K562 (cell line): ENCODE measurements around the gene PIP4K2A. TPM values are rescaled to one million over a fixed set of nuclear protein-coding genes. Genes with fewer than 3 reads are reported as not detected.

Experiments used
- ATAC-seq: fragments of 200-7000 bp; cut with Tn5 transposase; 3 replicates; pipeline ENCODE4 v1.9.1; 2020; ENCODE audit warnings: moderate library complexity
- BruUV-seq: library from RNA; stranded (reverse); fragments of 400-500 nt; replicated peaks from 2 replicates; lab custom pipeline; 2021; lab: Mats Ljungman, UMichigan
- CTCF ChIA-PET: fragments of 300-600 bp; formaldehyde crosslinking; extraction: SDS; loops from one replicate; lab custom pipeline; 2021; ENCODE audit warnings: low intra/inter-chr PET ratio; lab: Yijun Ruan, JAX
- POLR2A ChIA-PET: fragments of 300-600, 350-650 bp; sonication (Branson Sonifier 250); formaldehyde crosslinking; extraction: SDS; loops from one replicate; lab custom pipeline; 2021; ENCODE audit warnings: antibody characterized with exemption, inconsistent platforms; lab: Yijun Ruan, JAX
- DNase-seq, 4 experiments: peaks; one replicate each; pipeline versions ENCODE4 v3.0.0 to v3.0.0-alpha.2; 2011 to 2018; ENCODE audit warnings: low spot score in 3 of 4, mixed read lengths in 3 of 4; ENCODE audit errors: extremely low read depth in 1 of 4
- FAIRE-seq: peaks from 2 replicates; lab custom pipeline; 2011; peaks lifted over from hg19 to GRCh38; lab: Jason Lieb, UNC
- H2AFZ ChIP-seq: 2 replicates; pipeline ENCODE4 v1.6.0; 2011; ENCODE audit warnings: low read depth, low read length, control low read depth, inconsistent platforms
- H3K27ac ChIP-seq: fragments of 200-600 bp; 3 replicates; pipeline ENCODE4 v1.8.0; 2011; ENCODE audit warnings: low read depth, mild to moderate bottlenecking, control low read depth, inconsistent platforms, low read length, moderate library complexity, mixed read lengths; ENCODE audit errors: extremely low read depth
- H3K27me3 ChIP-seq, 2 experiments: fragments of 300-600 bp in 1 of 2; 2 replicates in 1 of 2; 3 replicates in 1 of 2; pipeline versions ENCODE4 v1.6.0 to v1.8.0; 2011; ENCODE audit warnings: inconsistent platforms in 2 of 2, low read length in 2 of 2, mild to moderate bottlenecking in 1 of 2, mixed read lengths in 1 of 2, moderate library complexity in 1 of 2; ENCODE audit not compliant: control insufficient read depth in 2 of 2, insufficient read depth in 2 of 2
- H3K36me3 ChIP-seq: fragments of 300-600 bp; 3 replicates; pipeline ENCODE4 v1.8.0; 2011; ENCODE audit warnings: mild to moderate bottlenecking, low read length, inconsistent platforms; ENCODE audit not compliant: control insufficient read depth, insufficient read depth
- H3K4me1 ChIP-seq, 2 experiments: fragments of 200-600 bp in 1 of 2; replicated peaks in 1 of 2; 2 replicates in 1 of 2; 3 replicates in 1 of 2; pipeline versions ENCODE4 v1.5.1 to v1.8.0; 2011; ENCODE audit warnings: inconsistent platforms in 2 of 2, low read length in 2 of 2, mild to moderate bottlenecking in 1 of 2, mixed read lengths in 1 of 2, moderate library complexity in 1 of 2; ENCODE audit not compliant: control insufficient read depth in 2 of 2, insufficient read depth in 2 of 2
- H3K4me2 ChIP-seq: 2 replicates; pipeline ENCODE4 v1.6.1; 2011; ENCODE audit warnings: low read length, control low read depth, inconsistent platforms, mixed read lengths; ENCODE audit not compliant: insufficient read depth
- H3K4me3 ChIP-seq: fragments of 200-600 bp; sonication (generic), shearing (Covaris generic); 2 replicates; pipeline ENCODE4 v1.5.1; 2016; ENCODE audit warnings: control low read depth, inconsistent platforms
- H3K79me2 ChIP-seq: fragments of 200-600 bp; 3 replicates; pipeline ENCODE4 v1.8.0; 2011; ENCODE audit warnings: low read length, inconsistent platforms; ENCODE audit not compliant: control insufficient read depth, insufficient read depth
- H3K9ac ChIP-seq, 2 experiments: 2 replicates each; pipeline versions ENCODE4 v1.6.0 to v1.6.1; 2011; ENCODE audit warnings: low read depth in 2 of 2, low read length in 2 of 2, control low read depth in 1 of 2, inconsistent platforms in 1 of 2, mild to moderate bottlenecking in 1 of 2, mixed read lengths in 1 of 2; ENCODE audit not compliant: insufficient read depth in 1 of 2
- H3K9me1 ChIP-seq: one replicate; pipeline ENCODE4 v1.6.0; 2011; ENCODE audit warnings: inconsistent platforms, mild to moderate bottlenecking, low read length, moderate library complexity; ENCODE audit not compliant: control insufficient read depth, insufficient read depth
- H3K9me3 ChIP-seq: replicated peaks from 2 replicates; pipeline ENCODE4 v1.5.1; 2011; ENCODE audit warnings: low read depth, low read length, inconsistent platforms; ENCODE audit not compliant: control insufficient read depth, insufficient read depth
- H4K20me1 ChIP-seq: replicated peaks from 2 replicates; pipeline ENCODE4 v1.6.1; 2011; ENCODE audit warnings: low read length, inconsistent platforms, mixed read lengths; ENCODE audit not compliant: control insufficient read depth, insufficient read depth
- BHLHE40 ChIP-seq: IDR thresholded peaks from 2 replicates; pipeline ENCODE4 v1.6.1; 2011; ENCODE audit warnings: low read length, improper control_type of control experiment
- C11orf30 ChIP-seq: fragments of 450-650 bp; IDR thresholded peaks from 2 replicates; pipeline ENCODE4 v1.6.1; 2016; ENCODE audit warnings: low read depth, mild to moderate bottlenecking
- DACH1 ChIP-seq: fragments of 450-650 bp; IDR thresholded peaks from 2 replicates; pipeline ENCODE4 v1.6.1; 2018; ENCODE audit not compliant: partially characterized antibody
- ETV6 ChIP-seq, 3 experiments: fragments of 150-350 bp in 1 of 3; sonication (generic) in 1 of 3; formaldehyde crosslinking in 1 of 3; IDR thresholded peaks; 2 replicates each; pipeline versions ENCODE4 v1.6.1 to v1.8.0; 2014 to 2022; ENCODE audit warnings: borderline replicate concordance in 2 of 3, low read depth in 2 of 3, antibody characterized with exemption in 1 of 3, low read length in 1 of 3, mild to moderate bottlenecking in 1 of 3, missing genetic modification reagents in 1 of 3
- FOSL1 ChIP-seq: fragments of 200-800 bp; sonication (Bioruptor generic); conservative IDR thresholded peaks from 2 replicates; pipeline ENCODE4 v1.6.1; 2016; ENCODE audit warnings: missing genetic modification characterization, missing compliant biosample characterization
- FOXK2 ChIP-seq, 2 experiments: fragments of 450-650 bp; IDR thresholded peaks in 1 of 2; conservative IDR thresholded peaks in 1 of 2; 2 replicates each; pipeline ENCODE4 v1.6.1; 2016; ENCODE audit warnings: low read depth in 2 of 2, mild to moderate bottlenecking in 1 of 2
- JUN ChIP-seq, 2 experiments: sonication (generic) in 1 of 2; formaldehyde crosslinking in 1 of 2; IDR thresholded peaks; 2 replicates each; pipeline versions ENCODE4 v1.6.1 to v1.8.0; 2012 to 2022; ENCODE audit warnings: borderline replicate concordance in 2 of 2, mild to moderate bottlenecking in 2 of 2, improper control_type of control experiment in 1 of 2, low read depth in 1 of 2, low read length in 1 of 2, missing genetic modification reagents in 1 of 2
- JUND ChIP-seq, 2 experiments: IDR thresholded peaks; 2 replicates in 1 of 2; 3 replicates in 1 of 2; pipeline ENCODE4 v1.6.1; 2011; ENCODE audit warnings: borderline replicate concordance in 2 of 2, low read depth in 2 of 2, low read length in 2 of 2, improper control_type of control experiment in 1 of 2, missing biosample characterization in 1 of 2, missing genetic modification characterization in 1 of 2, missing genetic modification reagents in 1 of 2
- MAFF ChIP-seq: IDR thresholded peaks from 2 replicates; pipeline ENCODE4 v1.6.1; 2012; ENCODE audit warnings: low read length, improper control_type of control experiment
- MAFG ChIP-seq: fragments of 450-650 bp; conservative IDR thresholded peaks from 2 replicates; pipeline ENCODE4 v1.6.1; 2016; ENCODE audit warnings: missing genetic modification characterization, missing compliant biosample characterization
- MXI1 ChIP-seq: IDR thresholded peaks from 2 replicates; pipeline ENCODE4 v1.6.1; 2011; ENCODE audit warnings: low read depth, mild to moderate bottlenecking, improper control_type of control experiment, low read length
- NFE2 ChIP-seq: IDR thresholded peaks from 2 replicates; pipeline ENCODE4 v1.6.1; 2014; ENCODE audit warnings: antibody characterized with exemption, low read depth
- PHTF2 ChIP-seq: fragments of 250-450 bp; sonication (Bioruptor Pico); IDR thresholded peaks from 2 replicates; pipeline ENCODE4 v1.5.0; 2021; ENCODE audit warnings: mild to moderate bottlenecking
- SMARCC2 ChIP-seq: fragments of 450-650 bp; IDR thresholded peaks from 2 replicates; pipeline ENCODE4 v1.6.1; 2017; ENCODE audit warnings: antibody characterized with exemption, moderate library complexity, mild to moderate bottlenecking, low read depth
- TRIM24 ChIP-seq, 2 experiments: fragments of 450-650 bp; IDR thresholded peaks; 2 replicates each; pipeline ENCODE4 v1.6.1; 2016
- ZNF384 ChIP-seq: IDR thresholded peaks from 2 replicates; pipeline ENCODE4 v1.6.1; 2012; ENCODE audit warnings: low read depth, low read length, improper control_type of control experiment
- ZNF699 ChIP-seq: fragments of 250-450 bp; sonication (Bioruptor Pico); IDR thresholded peaks from 2 replicates; pipeline ENCODE4 v1.8.0; 2021; ENCODE audit warnings: mild to moderate bottlenecking, moderate library complexity; ENCODE audit not compliant: insufficient replicate concordance
- ZSCAN29 ChIP-seq: fragments of 450-650 bp; IDR thresholded peaks from 2 replicates; pipeline ENCODE4 v1.6.1; 2017
- WGBS: fragments of 100-300 bp; shearing (Covaris generic); methylation state at CpG from one replicate; pipeline ENCODE4 v1.1.6; 2016; ENCODE audit warnings: low coverage, mixed read lengths; ENCODE audit not compliant: insufficient coverage; ENCODE audit errors: missing lambda C conversion rate; 5-methylcytosine and 5-hydroxymethylcytosine counted together
- in situ Hi-C: fragments of 300-500 bp; cut with MboI; formaldehyde crosslinking; loops from 4 replicates; pipeline ENCODE4 v1.15.0; 2018; ENCODE audit warnings: inconsistent platforms, mixed read lengths
- intact Hi-C: fragments of 100-400 bp; cut with micrococcal nuclease; formaldehyde crosslinking; loops from 2 replicates; pipeline ENCODE4 v1.14.2; 2022
- polyA plus RNA-seq, 8 experiments: library from polyadenylated mRNA; depleted of rRNA in 4 of 8; stranded (reverse) in 5 of 8; unstranded in 3 of 8; fragments of >200 nt; fragmentation: Nextera tagmentation in 2 of 8; fragmentation: Illumina TruSeq in 1 of 8; extraction: Ambion mirVana in 2 of 8; extraction: Trizol in 1 of 8; gene quantifications; 2 replicates each; pipeline versions ENCODE4 v1.2.1 to v1.2.3, GENCODE V29; 2011 to 2014; ENCODE audit warnings: inconsistent platforms in 1 of 8, missing spikeins in 1 of 8
- total RNA-seq, 7 experiments: library from RNA; depleted of rRNA in 6 of 7; stranded (reverse); fragments of >200 nt in 6 of 7; fragmentation: Illumina TruSeq in 2 of 7; extraction: Trizol in 2 of 7; gene quantifications; 2 replicates each; pipeline versions ENCODE4 v1.2.1 to v1.2.3, GENCODE V29; 2011 to 2021; ENCODE audit warnings: low replicate concordance in 1 of 7
- TF ChIP-seq, protein P1 (sequence below): fragments of 450-650 bp; IDR thresholded peaks from 2 replicates; pipeline ENCODE4 v1.6.1; 2016
- TF ChIP-seq, protein P2 (sequence below), 2 experiments: fragments of 450-650 bp in 1 of 2; sonication (generic) in 1 of 2; formaldehyde crosslinking in 1 of 2; IDR thresholded peaks in 1 of 2; conservative IDR thresholded peaks in 1 of 2; 2 replicates each; pipeline versions ENCODE4 v1.6.1 to v1.8.1; 2016 to 2023; ENCODE audit warnings: mild to moderate bottlenecking in 2 of 2, moderate library complexity in 2 of 2, inconsistent platforms in 1 of 2, missing genetic modification reagents in 1 of 2

The PIP4K2A gene
- total and polyA plus RNA-seq, 9 of the 15 experiments (the other 6 are each of a cell fraction or from before 2014, with no cell fraction given) = 35.6 to 117 (median 71.9) TPM

DNA sequence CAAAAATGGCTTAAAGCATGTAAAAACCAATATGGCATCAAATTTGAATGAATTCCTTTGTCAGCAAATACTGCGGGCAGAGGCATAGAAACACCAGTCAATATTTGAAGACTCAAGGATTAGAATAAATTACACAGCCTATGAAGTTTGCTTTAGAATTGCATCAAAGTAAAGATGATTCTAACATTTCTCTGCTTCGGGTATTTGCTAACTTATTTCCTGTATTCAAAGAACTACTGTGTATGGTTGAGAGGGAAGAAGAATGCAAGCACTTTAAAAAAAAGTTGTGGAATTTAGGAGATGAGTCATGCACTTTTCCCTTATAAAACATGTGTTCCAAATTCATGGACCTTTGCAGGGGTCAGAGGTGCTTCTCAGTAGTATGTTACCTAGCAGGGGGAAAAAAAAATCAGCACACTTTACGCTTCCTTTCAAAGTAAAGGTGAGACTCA lies 90.1 kb downstream of the PIP4K2A start:
- ChIA-PET POLR2A (interaction anchor here (0.8 to 1.4 kb wide), 6 partner anchors 8 to 54 kb away, joined by 3 to 6 read pairs (median 4); no protein-coding TSS in a partner anchor), CTCF (no interaction called here)
- H4K20me1 ChIP-seq = no peaks in the 10 kb centered on the region
- BruUV-seq = no TSS peak
- peak overlapping the region in 1 of 2 experiments; percentile 28; a peak in 1 of 4 replicates for H3K9ac ChIP-seq
- peak in 2 of 4 experiments; percentile 31 to 42 for DNase-seq
- FAIRE-seq = no peak
- H3K79me2 ChIP-seq = peaks cover 100% of the 10 kb centered on the region
- WGBS = 36% methylated on average over 3 of the region's 3 CpGs
- peak overlapping the region; percentile 69; the same call in 2 of the 3 replicates for H3K27ac ChIP-seq
- H3K4me2 ChIP-seq = no peak overlapping the region
- in situ Hi-C loops = no loop called here
- no peaks in the 10 kb centered on the region for H3K27me3 ChIP-seq
- no peaks in the 10 kb centered on the region for H3K9me3 ChIP-seq
- ATAC-seq = no peak; the same call in 1 of the 3 replicates
- 0 out of 2 replicates have a peak overlapping the region, but pooled peaks have one; percentile 44 for H2AFZ ChIP-seq
- intact Hi-C loops = no loop called here
- H3K36me3 ChIP-seq = peaks cover 3% of the 10 kb centered on the region; the same call in 1 of the 3 replicates
- H3K4me3 ChIP-seq = no peak overlapping the region
- no peaks in the 10 kb centered on the region for H3K9me1 ChIP-seq
- H3K4me1 ChIP-seq = peaks cover 17 to 49% of the 10 kb centered on the region in 2 experiments
- TF ChIP-seq MAFF (peak; percentile 58), FOXK2 (conservative IDR thresholded peaks at IDR 0.05 in 1 of 2, IDR thresholded peaks at IDR 0.05 in 1 of 2; ENCODE audit: low read depth in 2 of 2) (no peak), DACH1 (no peak), MAFG (tag) (peak; percentile 77), PHTF2 (CRISPR knock-in tag) (no peak), FOSL1 (tag) (peak; percentile 73), ZNF384 (peak; percentile 60), SMARCC2 (no peak), NFE2 (0 out of 2 replicates have a peak, but pooled peaks have one; percentile 5), ZNF699 (CRISPR knock-in tag) (no peak), BHLHE40 (no peak), ETV6 (IDR thresholded peaks at IDR 0.05; ENCODE audit: borderline replicate concordance in 1 of 2, low read depth in 2 of 2, low read length in 1 of 2) (no peak), ETV6 (CRISPR knock-in tag; IDR thresholded peaks at IDR 0.05; ENCODE audit: borderline replicate concordance) (no peak), ZSCAN29 (no peak), JUND (IDR thresholded peaks at IDR 0.05; ENCODE audit: borderline replicate concordance, low read depth, low read length) (peak; percentile 75), JUND (tag; IDR thresholded peaks at IDR 0.05; ENCODE audit: borderline replicate concordance, low read depth, low read length) (peak; percentile 65; the same call in 2 of the 3 replicates), C11orf30 (peak; percentile 87), TRIM24 (IDR thresholded peaks at IDR 0.05) (no peak), MXI1 (no peak), JUN (IDR thresholded peaks at IDR 0.05; ENCODE audit: borderline replicate concordance, low read depth, low read length) (peak; percentile 42; the same call in 1 of the 2 replicates), JUN (CRISPR knock-in tag; IDR thresholded peaks at IDR 0.05; ENCODE audit: borderline replicate concordance) (no peak)
- TF ChIP-seq, protein P1, sequence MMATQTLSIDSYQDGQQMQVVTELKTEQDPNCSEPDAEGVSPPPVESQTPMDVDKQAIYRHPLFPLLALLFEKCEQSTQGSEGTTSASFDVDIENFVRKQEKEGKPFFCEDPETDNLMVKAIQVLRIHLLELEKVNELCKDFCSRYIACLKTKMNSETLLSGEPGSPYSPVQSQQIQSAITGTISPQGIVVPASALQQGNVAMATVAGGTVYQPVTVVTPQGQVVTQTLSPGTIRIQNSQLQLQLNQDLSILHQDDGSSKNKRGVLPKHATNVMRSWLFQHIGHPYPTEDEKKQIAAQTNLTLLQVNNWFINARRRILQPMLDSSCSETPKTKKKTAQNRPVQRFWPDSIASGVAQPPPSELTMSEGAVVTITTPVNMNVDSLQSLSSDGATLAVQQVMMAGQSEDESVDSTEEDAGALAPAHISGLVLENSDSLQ = no peak
- TF ChIP-seq, protein P2, sequence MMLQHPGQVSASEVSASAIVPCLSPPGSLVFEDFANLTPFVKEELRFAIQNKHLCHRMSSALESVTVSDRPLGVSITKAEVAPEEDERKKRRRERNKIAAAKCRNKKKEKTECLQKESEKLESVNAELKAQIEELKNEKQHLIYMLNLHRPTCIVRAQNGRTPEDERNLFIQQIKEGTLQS (IDR thresholded peaks at IDR 0.05) = peak; percentile 82
- TF ChIP-seq, protein P2 (CRISPR knock-in tag; conservative IDR thresholded peaks at IDR 0.05) = no peak
